Loucy (cell line): ENCODE measurements around the gene TMEM134.
"Not testable (repeated sequence)": the region's sequence is repeated elsewhere in the genome, so short reads cannot be mapped to it uniquely, and the experiment has no call there.

Source experiments
- H2AFZ ChIP-seq: fragments of 200-600 bp; sonication (generic); 2 replicates; pipeline ENCODE4 v1.6.0; 2016; ENCODE audit warnings: antibody characterized with exemption, mild to moderate bottlenecking, low read length, moderate library complexity
- H3F3A ChIP-seq: fragments of 200-600 bp; 2 replicates; pipeline ENCODE4 v1.6.0; 2016; ENCODE audit warnings: antibody characterized with exemption, low read depth, mild to moderate bottlenecking
- H3K27me3 ChIP-seq: fragments of 200-600 bp; sonication (generic); 2 replicates; pipeline ENCODE4 v1.6.1; 2014; ENCODE audit warnings: low read length, mild to moderate bottlenecking; ENCODE audit not compliant: insufficient read depth, poor library complexity, severe bottlenecking
- H3K36me3 ChIP-seq: fragments of 200-600 bp; sonication (generic); 2 replicates; pipeline ENCODE4 v1.6.1; 2016; ENCODE audit warnings: low read length; ENCODE audit not compliant: insufficient read depth
- H3K4me1 ChIP-seq: fragments of 200-600 bp; sonication (generic); 2 replicates; pipeline ENCODE4 v1.5.1; 2014; ENCODE audit warnings: low read length, mild to moderate bottlenecking; ENCODE audit not compliant: insufficient read depth, poor library complexity, severe bottlenecking
- H3K4me2 ChIP-seq: fragments of 200-600 bp; sonication (generic); 2 replicates; pipeline ENCODE4 v1.6.0; 2014; ENCODE audit warnings: antibody characterized with exemption, low read length, low read depth, mild to moderate bottlenecking; ENCODE audit not compliant: poor library complexity, severe bottlenecking
- H3K4me3 ChIP-seq: fragments of 200-600 bp; sonication (generic); 2 replicates; pipeline ENCODE4 v1.5.1; 2014; ENCODE audit warnings: low read length, mild to moderate bottlenecking, mixed read lengths; ENCODE audit not compliant: poor library complexity, severe bottlenecking
- H3K79me2 ChIP-seq: fragments of 200-600 bp; sonication (generic); 2 replicates; pipeline ENCODE4 v1.6.1; 2014; ENCODE audit warnings: low read length; ENCODE audit not compliant: insufficient read depth
- H3K9ac ChIP-seq: fragments of 200-600 bp; sonication (generic); 2 replicates; pipeline ENCODE4 v1.6.0; 2014; ENCODE audit warnings: mild to moderate bottlenecking, low read depth, low read length, moderate library complexity; ENCODE audit not compliant: poor library complexity, severe bottlenecking
- H3K9me2 ChIP-seq: fragments of 200-600 bp; sonication (generic); replicated peaks from 2 replicates; pipeline ENCODE4 v1.6.1; 2016; ENCODE audit warnings: low read depth, low read length, mixed read lengths
- H3K9me3 ChIP-seq: fragments of 200-600 bp; sonication (generic); 2 replicates; pipeline ENCODE4 v1.6.1; 2014; ENCODE audit warnings: mild to moderate bottlenecking, antibody characterized with exemption, low read length, low read depth; ENCODE audit not compliant: insufficient read depth
- H4K20me1 ChIP-seq: fragments of 200-600 bp; sonication (generic); 2 replicates; pipeline ENCODE4 v1.6.0; 2014; ENCODE audit warnings: antibody characterized with exemption, low read length, mild to moderate bottlenecking; ENCODE audit not compliant: insufficient read depth, poor library complexity, severe bottlenecking
- EZH2phosphoT487 ChIP-seq: fragments of 200-600 bp; IDR thresholded peaks from 2 replicates; pipeline ENCODE4 v1.6.1; 2018; ENCODE audit warnings: antibody characterized with exemption, mild to moderate bottlenecking, moderate library complexity, borderline replicate concordance
- TF ChIP-seq, protein P1 (sequence below): fragments of 200-600 bp; sonication (generic); conservative IDR thresholded peaks from 2 replicates; pipeline ENCODE4 v1.5.1; 2014; ENCODE audit warnings: mild to moderate bottlenecking, antibody characterized with exemption, low read length

TMEM134 gene

GRCh38 chr11:67429038-67429668 lies 39.9 kb downstream of the TMEM134 start:
- TF ChIP-seq EZH2phosphoT487 = no peak
- TF ChIP-seq, protein P1, sequence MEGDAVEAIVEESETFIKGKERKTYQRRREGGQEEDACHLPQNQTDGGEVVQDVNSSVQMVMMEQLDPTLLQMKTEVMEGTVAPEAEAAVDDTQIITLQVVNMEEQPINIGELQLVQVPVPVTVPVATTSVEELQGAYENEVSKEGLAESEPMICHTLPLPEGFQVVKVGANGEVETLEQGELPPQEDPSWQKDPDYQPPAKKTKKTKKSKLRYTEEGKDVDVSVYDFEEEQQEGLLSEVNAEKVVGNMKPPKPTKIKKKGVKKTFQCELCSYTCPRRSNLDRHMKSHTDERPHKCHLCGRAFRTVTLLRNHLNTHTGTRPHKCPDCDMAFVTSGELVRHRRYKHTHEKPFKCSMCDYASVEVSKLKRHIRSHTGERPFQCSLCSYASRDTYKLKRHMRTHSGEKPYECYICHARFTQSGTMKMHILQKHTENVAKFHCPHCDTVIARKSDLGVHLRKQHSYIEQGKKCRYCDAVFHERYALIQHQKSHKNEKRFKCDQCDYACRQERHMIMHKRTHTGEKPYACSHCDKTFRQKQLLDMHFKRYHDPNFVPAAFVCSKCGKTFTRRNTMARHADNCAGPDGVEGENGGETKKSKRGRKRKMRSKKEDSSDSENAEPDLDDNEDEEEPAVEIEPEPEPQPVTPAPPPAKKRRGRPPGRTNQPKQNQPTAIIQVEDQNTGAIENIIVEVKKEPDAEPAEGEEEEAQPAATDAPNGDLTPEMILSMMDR = no peak
- peaks cover 3% of the 10 kb centered on the region; the same call in 1 of the 2 replicates for H3K36me3 ChIP-seq
- H3K4me3 ChIP-seq = peak overlapping the region; percentile 79
- peaks cover 5% of the 10 kb centered on the region; the same call in 1 of the 2 replicates for H3F3A ChIP-seq
- peaks cover 33% of the 10 kb centered on the region for H4K20me1 ChIP-seq
- H3K4me1 ChIP-seq = peaks cover 37% of the 10 kb centered on the region
- no peaks in the 10 kb centered on the region for H3K9me3 ChIP-seq
- H2AFZ ChIP-seq = no peak overlapping the region
- H3K27me3 ChIP-seq = no peaks in the 10 kb centered on the region
- H3K79me2 ChIP-seq = peaks cover 53% of the 10 kb centered on the region
- H3K9ac ChIP-seq = peak overlapping the region; percentile 85
- H3K9me2 ChIP-seq = no peaks in the 10 kb centered on the region
- H3K4me2 ChIP-seq = peak overlapping the region; percentile 97

DNA sequence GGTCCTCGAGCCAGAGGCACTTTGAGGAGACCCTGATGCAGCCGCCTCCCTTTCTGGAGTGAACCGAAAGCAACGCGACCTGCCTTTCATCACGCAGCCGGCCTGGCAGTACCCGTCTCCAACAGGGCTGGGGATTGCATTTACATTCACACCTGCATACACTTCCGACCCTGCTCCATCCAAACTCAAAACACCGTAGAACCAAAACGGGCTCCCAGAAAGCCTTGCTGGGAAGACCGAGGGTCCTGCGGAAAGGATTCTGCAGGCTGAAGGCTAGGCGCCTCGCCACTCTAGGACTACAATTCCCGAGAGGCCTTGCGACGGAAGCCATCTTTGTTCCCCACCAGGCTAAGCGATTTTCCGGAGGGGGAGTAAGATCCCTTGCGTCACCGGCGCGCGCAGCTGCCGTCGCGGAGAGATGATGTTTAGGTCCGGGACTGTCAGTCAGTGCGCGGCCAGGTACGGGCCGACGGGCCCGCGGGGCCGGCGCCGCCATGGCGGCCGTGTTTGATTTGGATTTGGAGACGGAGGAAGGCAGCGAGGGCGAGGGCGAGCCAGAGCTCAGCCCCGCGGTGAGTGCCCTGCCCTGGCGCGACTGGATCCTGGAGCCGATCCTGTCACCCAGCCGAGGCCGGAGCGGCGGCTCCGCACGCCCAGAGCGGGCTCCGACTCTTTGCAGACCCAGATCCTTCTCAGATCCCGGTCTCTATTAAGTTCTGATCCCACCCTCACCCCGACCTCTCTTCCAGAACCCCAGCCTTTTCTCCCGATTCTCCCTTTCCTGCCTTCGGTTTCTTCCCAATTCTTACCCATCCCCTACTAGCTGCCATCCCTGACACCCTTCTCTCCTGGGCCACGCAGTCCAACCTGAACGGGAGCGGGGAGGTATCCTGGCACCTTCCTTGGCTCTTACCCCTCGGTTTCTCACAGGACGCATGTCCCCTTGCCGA lies 40.7 kb downstream of the TMEM134 start, which contains the start of gene RPS6KB2:
RPS6KB2 (plus strand) TSS at position 443 of the 950 bp plus-strand sequence; CDS start at position 495, 52 bp downstream.
- H3K4me1 ChIP-seq = peaks cover 29% of the 10 kb centered on the region
- H3K27me3 ChIP-seq = no peaks in the 10 kb centered on the region
- H3F3A ChIP-seq = peaks cover 5% of the 10 kb centered on the region; the same call in 1 of the 2 replicates
- H3K36me3 ChIP-seq = no peaks in the 10 kb centered on the region
- peak within 1 kb of the TSS; percentile 97 for H3K4me2 ChIP-seq
- peaks cover 24% of the 10 kb centered on the region for H4K20me1 ChIP-seq
- H3K79me2 ChIP-seq = peaks cover 45% of the 10 kb centered on the region
- no peaks in the 10 kb centered on the region for H3K9me2 ChIP-seq
- H3K9me3 ChIP-seq = no peaks in the 10 kb centered on the region
- no peak for TF ChIP-seq EZH2phosphoT487
- TF ChIP-seq, protein P1 = no peak
- peak within 1 kb of the TSS; percentile 85 for H3K9ac ChIP-seq
- peak within 1 kb of the TSS; percentile 63 for H2AFZ ChIP-seq
- H3K4me3 ChIP-seq = peak within 1 kb of the TSS; percentile 79

GRCh38 chr11:67427364-67427859 lies 41.6 kb downstream of the TMEM134 start:
- not testable (repeated sequence) for H2AFZ ChIP-seq, H3K9me2 ChIP-seq, H3K27me3 ChIP-seq, H3K36me3 ChIP-seq, H3K9me3 ChIP-seq, H3F3A ChIP-seq
- Histone ChIP-seq H4K20me1 (peaks cover 15% of the 10 kb centered on the region), H3K79me2 (peaks cover 36% of the 10 kb centered on the region), H3K4me2 (peak overlapping the region; percentile 78), H3K9ac (peak overlapping the region; percentile 85), H3K4me1 (peaks cover 31% of the 10 kb centered on the region), H3K4me3 (peak overlapping the region; percentile 79)
